ENCODE results near the gene TVP23C. TPM values are rescaled to one million over a fixed set of nuclear protein-coding genes. Genes with fewer than 3 reads are reported as not detected.

Gene TVP23C
- total RNA-seq, 4 donors from 2014 or later: 3.8 to 17.0 (median 8.4) TPM

DNA sequence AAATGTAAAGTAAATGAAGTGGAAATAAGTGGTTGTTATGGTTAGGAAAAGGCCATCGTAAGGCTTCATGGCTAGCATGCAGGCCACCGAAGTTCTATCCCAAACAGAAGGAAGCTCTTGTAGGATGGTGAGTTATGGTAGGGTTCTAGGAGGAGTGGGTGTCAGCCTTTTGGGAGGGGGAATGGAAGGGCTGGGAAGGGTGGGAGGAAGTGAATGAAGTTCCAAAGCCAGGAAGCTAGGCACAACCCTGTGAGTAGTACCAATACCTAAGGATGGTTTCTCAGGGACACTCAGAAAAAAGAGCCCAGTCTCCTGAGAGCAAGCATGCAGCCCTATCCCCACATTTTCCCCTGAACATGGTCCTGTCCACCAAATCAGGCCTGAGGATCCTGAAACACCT lies 59.6 kb downstream of the TVP23C start:
- no peak for TF ChIP-seq POLR2A (IDR thresholded peaks at IDR 0.05)
- TF ChIP-seq POLR2AphosphoS5 (IDR thresholded peaks at IDR 0.05): no peak
- no peak for TF ChIP-seq EP300 (IDR thresholded peaks at IDR 0.05)
- TF ChIP-seq, protein P1, sequence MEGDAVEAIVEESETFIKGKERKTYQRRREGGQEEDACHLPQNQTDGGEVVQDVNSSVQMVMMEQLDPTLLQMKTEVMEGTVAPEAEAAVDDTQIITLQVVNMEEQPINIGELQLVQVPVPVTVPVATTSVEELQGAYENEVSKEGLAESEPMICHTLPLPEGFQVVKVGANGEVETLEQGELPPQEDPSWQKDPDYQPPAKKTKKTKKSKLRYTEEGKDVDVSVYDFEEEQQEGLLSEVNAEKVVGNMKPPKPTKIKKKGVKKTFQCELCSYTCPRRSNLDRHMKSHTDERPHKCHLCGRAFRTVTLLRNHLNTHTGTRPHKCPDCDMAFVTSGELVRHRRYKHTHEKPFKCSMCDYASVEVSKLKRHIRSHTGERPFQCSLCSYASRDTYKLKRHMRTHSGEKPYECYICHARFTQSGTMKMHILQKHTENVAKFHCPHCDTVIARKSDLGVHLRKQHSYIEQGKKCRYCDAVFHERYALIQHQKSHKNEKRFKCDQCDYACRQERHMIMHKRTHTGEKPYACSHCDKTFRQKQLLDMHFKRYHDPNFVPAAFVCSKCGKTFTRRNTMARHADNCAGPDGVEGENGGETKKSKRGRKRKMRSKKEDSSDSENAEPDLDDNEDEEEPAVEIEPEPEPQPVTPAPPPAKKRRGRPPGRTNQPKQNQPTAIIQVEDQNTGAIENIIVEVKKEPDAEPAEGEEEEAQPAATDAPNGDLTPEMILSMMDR (IDR thresholded peaks at IDR 0.05): no peak
- Histone ChIP-seq H3K4me1 (peaks cover 0 to 21% (median 7%) of the 10 kb centered on the region in 3 donors), H3K9me3 (no peaks in the 10 kb centered on the region), H3K27me3 (no peaks in the 10 kb centered on the region), H3K4me3 (no peak overlapping the region), H3K27ac (no peak overlapping the region), H3K36me3 (peaks cover 0 to 15% of the 10 kb centered on the region in 2 donors)
- WGBS, 2 donors (ENCODE audit: low coverage in 1 of 2): 78 to 92% methylated on average over 2 of the region's 2 CpGs
- ATAC-seq: no peak

DNA sequence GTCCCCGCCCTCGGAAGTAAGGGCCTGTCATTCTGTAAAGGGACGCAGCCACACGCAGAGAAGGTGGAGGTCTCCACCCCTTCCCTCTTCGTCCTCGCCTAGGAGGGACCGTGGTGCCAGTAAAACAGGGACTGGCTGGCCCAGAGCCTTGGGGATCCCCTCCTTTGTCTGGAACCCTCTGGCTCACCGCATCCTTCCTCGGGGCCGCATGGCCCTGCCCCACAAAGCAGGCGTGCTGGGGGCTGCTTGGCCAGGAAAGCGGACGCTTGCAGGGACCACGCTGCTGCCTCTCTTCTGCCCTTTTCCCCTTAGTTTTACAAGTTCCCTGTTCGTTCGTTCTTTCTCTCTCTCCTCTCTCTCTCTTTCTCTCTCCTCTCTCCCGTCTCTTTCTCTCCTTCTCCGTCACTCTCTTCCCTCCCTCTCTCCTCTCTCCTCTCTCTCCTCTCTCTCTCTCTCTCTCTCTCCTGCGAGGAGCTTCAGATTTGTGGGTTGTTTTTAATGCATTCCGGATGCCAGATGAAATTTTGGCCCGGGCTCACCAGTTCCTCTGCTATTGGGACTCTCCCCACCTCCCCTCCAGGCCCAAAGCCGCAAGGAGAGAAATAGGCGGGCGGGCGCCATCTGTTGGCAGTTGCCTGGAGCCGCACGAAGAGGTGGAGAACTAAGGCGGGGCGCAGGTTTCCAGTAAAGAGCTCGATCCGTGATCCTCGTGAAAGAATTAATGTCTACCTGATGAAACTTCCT lies 60.7 kb downstream of the TVP23C start:
- TF ChIP-seq POLR2AphosphoS5 (IDR thresholded peaks at IDR 0.05) (peak; percentile 67), POLR2A (IDR thresholded peaks at IDR 0.05) (peak in 1 of 2 donors; percentile 19), EP300 (IDR thresholded peaks at IDR 0.05) (no peak)
- TF ChIP-seq, protein P1 (IDR thresholded peaks at IDR 0.05): peak; percentile 69 to 94 (median 91)
- no peaks in the 10 kb centered on the region for H3K9me3 ChIP-seq
- peaks cover 0 to 21% (median 7%) of the 10 kb centered on the region in 3 donors for H3K4me1 ChIP-seq
- peak; percentile 93 for ATAC-seq
- H3K27ac ChIP-seq: peak overlapping the region; percentile 8 to 87 (median 82)
- H3K27me3 ChIP-seq: no peaks in the 10 kb centered on the region
- WGBS, 2 donors (ENCODE audit: low coverage in 1 of 2): 8 to 20% methylated on average over 12 to 17 of the region's 32 CpGs
- H3K4me3 ChIP-seq: peak overlapping the region; percentile 4 to 45
- peaks cover 0 to 15% of the 10 kb centered on the region in 2 donors for H3K36me3 ChIP-seq

DNA sequence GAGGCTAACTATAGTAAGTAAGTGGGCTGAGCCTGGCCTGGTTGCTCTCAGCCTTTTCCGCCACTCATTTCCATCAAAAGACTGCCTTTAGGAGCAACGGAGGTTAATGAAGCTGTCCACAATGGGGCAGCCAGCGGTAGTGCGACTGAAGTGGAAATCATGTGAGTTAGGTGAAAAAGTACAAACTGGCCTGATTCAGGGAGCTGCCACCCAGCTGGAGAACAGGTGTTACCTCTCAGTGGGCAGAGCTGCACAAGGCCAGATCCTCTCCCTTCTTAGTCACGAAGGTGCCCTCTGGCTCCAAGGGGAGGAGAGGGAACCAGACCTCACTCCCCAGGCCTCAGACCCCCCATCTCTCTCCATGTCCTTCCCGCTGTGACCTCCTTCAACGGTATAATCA lies 61.5 kb downstream of the TVP23C start:
- Histone ChIP-seq H3K27me3 (no peaks in the 10 kb centered on the region), H3K4me1 (peaks cover 0 to 21% (median 7%) of the 10 kb centered on the region in 3 donors), H3K4me3 (peak overlapping the region in 1 of 2 donors; percentile 45), H3K36me3 (peaks cover 0 to 12% of the 10 kb centered on the region in 2 donors), H3K9me3 (no peaks in the 10 kb centered on the region), H3K27ac (peak overlapping the region in 3 of 4 donors; percentile 79 to 87 (median 86))
- no peak for TF ChIP-seq POLR2AphosphoS5 (IDR thresholded peaks at IDR 0.05)
- TF ChIP-seq, protein P1 (IDR thresholded peaks at IDR 0.05): no peak
- TF ChIP-seq EP300 (IDR thresholded peaks at IDR 0.05): no peak
- no peak for TF ChIP-seq POLR2A (IDR thresholded peaks at IDR 0.05)
- WGBS, 2 donors (ENCODE audit: low coverage in 1 of 2): 57 to 87% methylated on average over 2 to 6 of the region's 7 CpGs
- no peak for ATAC-seq

- Histone ChIP-seq H3K4me1 (peaks cover 0 to 23% (median 7%) of the 10 kb centered on the region in 3 donors), H3K27me3 (no peaks in the 10 kb centered on the region), H3K9me3 (no peaks in the 10 kb centered on the region), H3K27ac (peak overlapping the region in 3 of 4 donors; percentile 79 to 87 (median 86)), H3K4me3 (no peak overlapping the region), H3K36me3 (peaks cover 0 to 7% of the 10 kb centered on the region in 2 donors)
- no peak for ATAC-seq
- 64 to 67% methylated on average over 2 to 3 of the region's 3 CpGs for WGBS, 2 donors (ENCODE audit: low coverage in 1 of 2)
- TF ChIP-seq POLR2A (IDR thresholded peaks at IDR 0.05) (no peak), EP300 (IDR thresholded peaks at IDR 0.05) (no peak), POLR2AphosphoS5 (IDR thresholded peaks at IDR 0.05) (no peak)
- TF ChIP-seq, protein P1 (IDR thresholded peaks at IDR 0.05): no peak
Observed at GRCh38 chr17:15501282-15501681, 62.0 kb downstream of the TVP23C start.

GRCh38 chr17:15498107-15498506 lies 65.2 kb downstream of the TVP23C start:
- Histone ChIP-seq H3K27ac (no peak overlapping the region), H3K36me3 (peaks cover 0 to 6% of the 10 kb centered on the region in 2 donors), H3K9me3 (no peaks in the 10 kb centered on the region), H3K27me3 (no peaks in the 10 kb centered on the region), H3K4me1 (peaks cover 0 to 32% (median 10%) of the 10 kb centered on the region in 3 donors), H3K4me3 (no peak overlapping the region)
- WGBS, 2 donors (ENCODE audit: low coverage in 1 of 2): 70 to 90% methylated on average over 2 of the region's 2 CpGs
- TF ChIP-seq EP300 (IDR thresholded peaks at IDR 0.05) (no peak), POLR2AphosphoS5 (IDR thresholded peaks at IDR 0.05) (no peak), POLR2A (IDR thresholded peaks at IDR 0.05) (no peak)
- TF ChIP-seq, protein P1 (IDR thresholded peaks at IDR 0.05): no peak
- ATAC-seq: no peak

All from gastroesophageal sphincter (tissue), 4 donors.